WI38 (cell line): ENCODE measurements around the gene OXCT1.

Source experiments
- H3K4me3 ChIP-seq: 2 replicates; pipeline ENCODE4 v1.5.1; 2011; ENCODE audit warnings: low read depth, mild to moderate bottlenecking, control low read depth, low read length
- TF ChIP-seq, protein P1 (sequence below): IDR thresholded peaks from 2 replicates; pipeline ENCODE4 v1.5.1; 2012; ENCODE audit warnings: low read depth, mild to moderate bottlenecking, control low read depth, low read length

Gene OXCT1

DNA sequence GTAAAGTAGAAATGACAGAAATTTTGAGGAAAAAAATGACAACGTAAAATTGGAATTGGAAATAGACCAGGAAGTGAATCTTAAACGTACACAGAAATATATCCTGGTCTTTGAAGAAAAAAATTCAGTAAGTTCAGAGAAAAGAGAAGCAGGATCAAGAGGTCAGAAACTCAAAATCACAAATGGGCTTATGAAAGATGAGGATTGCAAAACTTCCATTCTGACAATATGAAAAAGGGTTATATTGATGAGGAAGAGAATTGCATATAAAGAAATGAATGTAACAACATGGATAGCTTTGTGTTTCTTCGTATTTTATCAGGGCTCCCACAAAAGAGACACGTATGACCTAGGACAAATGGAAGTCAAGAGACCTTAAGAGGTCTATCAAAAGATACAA lies 58.1 kb downstream of the OXCT1 start:
- TF ChIP-seq, protein P1, sequence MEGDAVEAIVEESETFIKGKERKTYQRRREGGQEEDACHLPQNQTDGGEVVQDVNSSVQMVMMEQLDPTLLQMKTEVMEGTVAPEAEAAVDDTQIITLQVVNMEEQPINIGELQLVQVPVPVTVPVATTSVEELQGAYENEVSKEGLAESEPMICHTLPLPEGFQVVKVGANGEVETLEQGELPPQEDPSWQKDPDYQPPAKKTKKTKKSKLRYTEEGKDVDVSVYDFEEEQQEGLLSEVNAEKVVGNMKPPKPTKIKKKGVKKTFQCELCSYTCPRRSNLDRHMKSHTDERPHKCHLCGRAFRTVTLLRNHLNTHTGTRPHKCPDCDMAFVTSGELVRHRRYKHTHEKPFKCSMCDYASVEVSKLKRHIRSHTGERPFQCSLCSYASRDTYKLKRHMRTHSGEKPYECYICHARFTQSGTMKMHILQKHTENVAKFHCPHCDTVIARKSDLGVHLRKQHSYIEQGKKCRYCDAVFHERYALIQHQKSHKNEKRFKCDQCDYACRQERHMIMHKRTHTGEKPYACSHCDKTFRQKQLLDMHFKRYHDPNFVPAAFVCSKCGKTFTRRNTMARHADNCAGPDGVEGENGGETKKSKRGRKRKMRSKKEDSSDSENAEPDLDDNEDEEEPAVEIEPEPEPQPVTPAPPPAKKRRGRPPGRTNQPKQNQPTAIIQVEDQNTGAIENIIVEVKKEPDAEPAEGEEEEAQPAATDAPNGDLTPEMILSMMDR = no peak
- no peak overlapping the region for H3K4me3 ChIP-seq

GRCh38 chr5:41809128-41809527 lies 61.1 kb downstream of the OXCT1 start:
- H3K4me3 ChIP-seq = no peak overlapping the region
- TF ChIP-seq, protein P1 = no peak

DNA sequence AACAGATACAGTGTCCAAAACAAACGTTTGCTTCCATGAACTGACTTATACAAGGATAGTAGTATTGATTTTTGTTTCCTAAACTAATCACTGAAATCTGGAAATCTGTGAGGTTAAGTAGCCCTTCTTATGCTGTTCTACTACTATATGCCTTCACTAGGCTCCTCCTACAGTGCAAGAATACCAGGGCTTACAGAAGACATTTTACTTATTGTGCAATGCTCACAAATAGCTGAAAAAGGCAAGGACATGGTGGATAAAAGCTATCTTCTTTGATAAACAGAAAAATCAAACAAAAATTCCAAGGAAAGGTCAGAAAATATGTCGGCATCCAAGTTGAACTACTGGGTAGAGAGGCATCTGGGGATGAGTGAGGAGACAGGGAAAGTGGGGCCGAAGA lies 61.9 kb downstream of the OXCT1 start:
- TF ChIP-seq, protein P1 = no peak
- no peak overlapping the region for H3K4me3 ChIP-seq

GRCh38 chr5:41797662-41798061 lies 72.6 kb downstream of the OXCT1 start:
- no peak overlapping the region for H3K4me3 ChIP-seq
- TF ChIP-seq, protein P1 = no peak

DNA sequence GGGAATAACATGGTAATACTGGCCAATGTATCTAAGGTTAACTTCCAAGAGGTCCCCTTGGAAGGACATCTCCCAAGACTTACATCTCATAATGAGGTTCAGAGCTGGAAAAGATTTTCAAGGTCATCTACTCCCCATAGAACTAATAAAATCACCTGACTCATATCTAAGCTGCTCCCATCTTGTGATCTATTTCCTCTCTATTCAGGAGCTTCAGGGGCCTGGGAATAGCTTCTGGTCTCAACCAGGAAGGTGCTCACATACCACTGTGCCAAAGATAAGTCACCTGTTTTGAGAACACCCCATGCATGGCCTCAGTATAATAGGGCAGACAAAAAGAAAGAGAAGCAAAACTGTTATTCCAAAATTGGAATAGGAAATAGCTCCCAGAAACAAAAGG lies 74.2 kb downstream of the OXCT1 start:
- no peak overlapping the region for H3K4me3 ChIP-seq
- TF ChIP-seq, protein P1 = no peak

GRCh38 chr5:41795125-41795524 lies 75.1 kb downstream of the OXCT1 start:
- TF ChIP-seq, protein P1 = no peak

DNA sequence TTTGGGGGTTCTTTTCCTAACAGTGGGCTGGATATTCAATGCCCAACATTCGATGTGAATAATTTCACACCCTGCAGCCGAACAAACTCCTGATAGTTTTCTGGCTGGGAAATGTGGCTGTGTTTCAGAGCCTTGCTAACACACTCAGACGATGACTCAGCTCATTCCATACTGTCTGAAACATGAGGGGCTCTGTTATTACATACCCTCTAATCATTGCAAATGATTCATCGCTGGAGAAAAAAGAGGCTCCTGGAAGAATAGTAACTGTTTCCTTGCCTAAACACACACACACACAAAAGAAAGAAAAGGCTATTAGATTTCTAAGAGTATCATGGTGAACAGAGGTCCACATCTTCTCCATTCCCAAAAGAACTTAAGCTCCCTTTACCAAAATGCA lies 75.8 kb downstream of the OXCT1 start:
- TF ChIP-seq, protein P1 = no peak

More at GRCh38 chr5:41795125-41795524, 75.1 kb downstream of the OXCT1 start:
- H3K4me3 ChIP-seq = no peak overlapping the region

More for the DNA sequence above, 75.8 kb downstream of the OXCT1 start:
- H3K4me3 ChIP-seq = no peak overlapping the region
